GM18519 (cell line): ENCODE data around the gene AKR1C4.
"Not testable (repeated sequence)": the region's sequence is repeated elsewhere in the genome, so short reads cannot be mapped to it uniquely, and the experiment has no call there.

Source experiments
- ATAC-seq: cut with Tn5 transposase; IDR thresholded peaks from one replicate; pipeline ENCODE4 v1.9.1; 2021; ENCODE audit warnings: mild to moderate bottlenecking, moderate library complexity; ENCODE audit not compliant: unreplicated experiment, low FRiP score

The AKR1C4 gene

DNA sequence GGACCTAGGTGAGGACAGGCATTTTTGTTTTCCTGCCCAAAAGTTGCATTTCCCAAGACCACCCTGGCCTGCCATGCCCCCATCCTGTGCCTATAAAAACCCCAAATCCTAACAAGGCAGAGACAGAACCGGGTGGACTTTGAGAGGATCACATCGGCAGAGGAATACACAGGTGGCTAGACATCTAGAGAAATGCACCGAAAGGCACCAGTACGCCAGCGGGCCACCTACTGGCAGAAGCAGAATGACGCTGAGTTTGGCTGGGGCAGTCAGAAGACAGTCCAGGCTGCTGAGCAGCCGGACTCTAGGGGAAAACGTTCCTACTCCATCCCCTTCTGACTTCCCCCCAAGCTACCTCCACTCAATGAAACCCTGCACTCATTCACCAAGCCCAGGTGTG, 2.8 kb downstream of the AKR1C4 start:
- no peak for ATAC-seq

DNA sequence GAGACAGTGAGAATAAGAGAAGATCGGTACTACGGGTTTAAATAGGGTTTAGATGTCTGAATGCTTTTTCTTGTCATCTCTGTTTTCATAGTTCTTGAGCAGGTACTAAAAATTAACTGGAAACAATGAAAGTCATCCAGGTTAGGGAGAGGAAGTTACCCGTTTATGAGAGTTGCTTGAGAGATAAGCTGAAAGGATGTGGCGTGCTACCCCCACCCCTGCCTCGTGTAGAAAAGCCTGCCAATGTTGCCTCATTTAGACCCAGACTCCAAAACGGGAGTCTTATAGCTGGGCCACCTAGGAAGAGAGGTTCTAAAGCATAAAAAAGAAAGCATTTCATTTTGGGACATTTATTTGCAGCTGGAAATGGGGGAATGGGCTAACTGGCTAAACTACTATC, 10.2 kb downstream of the AKR1C4 start:
- ATAC-seq: no peak

DNA sequence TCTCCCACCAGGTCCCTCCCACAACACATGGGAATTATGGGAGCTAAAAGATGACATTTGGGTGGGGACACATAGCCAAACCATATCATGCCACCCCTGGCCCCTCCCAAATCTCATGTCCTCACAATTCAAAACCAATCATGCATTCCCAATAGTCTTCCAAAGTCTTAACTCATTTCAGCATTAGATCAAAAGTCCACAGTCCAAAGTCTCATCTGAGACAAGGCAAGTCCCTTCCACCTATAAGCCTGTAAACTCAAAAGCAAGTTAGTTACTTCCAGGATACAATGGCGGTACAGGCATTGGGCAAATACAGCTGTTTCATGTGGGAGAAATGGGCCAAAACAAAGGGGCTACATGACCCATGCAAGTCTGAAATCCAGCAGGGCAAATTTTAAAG, 13.1 kb downstream of the AKR1C4 start:
- ATAC-seq: not testable (repeated sequence)

GRCh38 chr10:5210261-5210660, 13.6 kb downstream of the AKR1C4 start:
- ATAC-seq: not testable (repeated sequence)

- no peak for ATAC-seq
Observed at GRCh38 chr10:5211696-5212536, 15.3 kb downstream of the AKR1C4 start.

- ATAC-seq: no peak
Observed at GRCh38 chr10:5216801-5217200, 20.2 kb downstream of the AKR1C4 start.

DNA sequence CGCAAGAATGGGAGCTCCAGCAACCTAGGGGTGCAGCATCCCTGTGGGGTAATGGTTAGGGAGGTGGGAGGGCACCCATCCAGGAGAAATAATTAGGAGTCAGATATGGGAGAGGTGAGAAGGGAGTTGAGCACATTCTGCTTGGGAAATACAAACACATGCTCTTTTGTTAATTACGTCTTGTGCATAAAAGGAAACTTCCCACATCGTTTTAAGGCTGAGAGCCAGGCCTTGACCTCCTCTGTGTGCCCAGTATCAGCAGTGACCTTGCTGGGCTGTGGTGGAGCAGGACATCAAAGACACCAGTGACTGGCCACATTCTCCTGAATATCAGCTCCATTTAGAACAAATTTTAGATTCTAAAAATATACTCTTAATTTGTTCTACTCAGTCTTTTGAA, 22.6 kb downstream of the AKR1C4 start:
- no peak for ATAC-seq

- ATAC-seq: not testable (repeated sequence)
Observed at GRCh38 chr10:5222942-5223341, 26.3 kb downstream of the AKR1C4 start.

DNA sequence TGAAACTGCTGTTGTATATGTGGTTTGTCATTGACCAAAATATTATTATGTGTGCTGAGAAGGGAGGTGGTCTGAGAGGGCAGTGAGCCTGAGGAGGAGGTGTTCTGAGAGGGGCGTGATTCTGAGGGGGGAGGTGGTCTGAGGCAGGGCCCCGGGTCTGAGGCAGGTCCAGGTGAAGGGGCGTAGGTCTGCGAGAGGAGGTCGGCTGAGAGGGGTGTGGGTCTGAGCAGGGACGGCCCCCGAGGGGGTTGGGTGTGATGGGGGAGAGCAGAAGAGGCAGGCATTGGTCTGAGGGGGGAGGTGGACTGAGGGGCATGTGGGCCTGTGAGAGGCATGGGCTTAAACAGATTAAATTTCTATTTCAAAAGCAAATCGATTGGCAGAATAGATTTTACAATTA, 32.4 kb downstream of the AKR1C4 start:
- ATAC-seq: no peak

GRCh38 chr10:5233324-5233723, 36.7 kb downstream of the AKR1C4 start:
- ATAC-seq: no peak

DNA sequence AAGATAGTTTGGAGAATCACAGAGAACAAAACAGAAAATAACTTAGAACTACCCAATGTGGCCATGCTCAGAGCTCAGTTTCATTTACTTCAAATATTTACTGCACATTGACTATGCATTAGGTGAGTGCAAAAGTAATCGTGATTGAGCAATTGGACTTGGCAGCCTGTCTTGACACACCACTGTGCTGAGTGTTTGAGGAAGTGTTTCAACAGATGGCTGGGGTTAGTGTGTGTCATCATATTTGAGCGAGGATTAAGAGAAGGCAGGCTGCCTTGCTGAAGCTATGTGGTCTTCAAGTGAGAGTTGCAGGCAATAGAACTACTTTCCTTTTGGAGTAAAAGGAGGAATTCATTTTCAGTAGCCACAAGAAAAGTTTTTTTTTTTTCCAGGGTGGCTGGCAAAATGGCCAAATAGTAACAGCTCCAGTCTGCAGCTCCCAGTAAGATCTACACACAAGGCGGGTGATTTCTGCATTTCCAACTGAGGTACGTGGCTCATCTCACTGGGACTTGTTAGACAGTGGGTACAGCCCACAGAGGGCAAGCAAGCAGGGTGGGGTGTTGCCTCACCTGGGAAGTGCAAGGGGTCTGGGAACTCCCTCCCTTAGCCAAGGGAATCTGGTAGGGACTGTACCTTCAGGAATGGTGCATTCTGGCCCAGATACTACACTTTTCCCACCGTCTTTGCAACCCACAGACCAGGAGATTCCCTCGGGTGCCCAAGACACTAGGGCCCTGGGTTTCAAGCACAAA, 37.6 kb downstream of the AKR1C4 start:
- ATAC-seq: no peak

DNA sequence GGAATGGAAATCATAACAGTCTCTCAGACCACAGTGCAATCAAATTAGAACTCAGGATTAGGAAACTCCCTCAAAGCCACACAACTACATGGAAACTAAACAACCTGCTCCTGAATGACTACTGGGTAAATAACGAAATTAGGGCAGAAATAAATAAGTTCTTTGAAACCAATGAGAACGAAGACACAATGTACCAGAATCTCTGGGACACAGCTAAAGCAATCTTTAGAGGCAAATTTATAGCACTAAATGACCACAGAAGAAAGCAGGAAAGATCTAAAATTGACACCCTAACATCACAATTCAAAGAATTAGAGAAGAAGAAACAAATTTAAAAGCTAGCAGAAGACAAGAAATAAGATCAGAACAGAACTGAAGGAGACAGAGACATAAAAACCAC, 40.9 kb downstream of the AKR1C4 start:
- not testable (repeated sequence) for ATAC-seq

GRCh38 chr10:5242585-5242984, 45.9 kb downstream of the AKR1C4 start:
- no peak for ATAC-seq

- no peak for ATAC-seq
Observed at GRCh38 chr10:5243521-5243987, 46.9 kb downstream of the AKR1C4 start.

DNA sequence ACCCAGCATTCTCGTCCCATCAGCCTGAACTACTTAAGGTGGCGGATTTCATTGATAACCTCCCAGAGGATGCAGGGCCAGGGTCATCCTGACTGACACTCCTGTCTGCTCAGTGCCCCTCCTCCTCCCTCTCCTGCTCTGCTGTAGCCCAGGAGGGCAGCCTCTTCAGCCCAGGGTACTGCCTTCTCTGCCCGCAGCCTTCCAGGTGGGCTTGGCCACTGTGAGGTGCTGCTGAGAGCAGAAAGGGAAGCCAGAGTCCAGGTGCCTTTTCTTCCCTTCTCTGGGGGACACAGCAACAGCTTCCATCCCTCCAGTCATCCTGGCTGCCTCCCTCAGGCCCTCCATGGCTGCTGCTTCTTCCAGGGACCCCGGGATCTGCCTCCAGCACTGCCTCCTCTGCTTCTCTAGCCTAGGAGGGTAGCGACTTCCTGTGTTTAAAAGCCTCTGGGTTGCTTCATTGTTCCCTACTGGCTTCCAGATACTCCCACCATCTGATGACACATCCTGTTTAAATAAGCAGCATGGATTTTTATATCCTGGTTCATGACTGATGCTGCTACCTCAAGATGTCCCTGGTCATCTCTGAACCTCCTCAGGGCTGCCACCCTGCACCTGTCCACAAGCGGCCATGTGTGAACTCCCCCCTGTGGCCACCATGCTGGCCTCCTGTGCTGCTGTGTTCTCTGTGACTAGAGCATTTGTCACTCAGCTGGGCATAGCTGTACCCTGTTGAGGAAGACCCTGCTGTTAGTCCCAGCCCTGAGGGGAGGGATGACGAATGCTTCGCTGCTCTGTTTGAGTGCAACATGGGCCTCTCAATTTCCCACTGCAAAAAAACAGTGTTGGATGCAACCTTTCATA, 55.8 kb downstream of the AKR1C4 start:
- no peak for ATAC-seq

GRCh38 chr10:5254488-5254887, 57.9 kb downstream of the AKR1C4 start:
- no peak for ATAC-seq

- not testable (repeated sequence) for ATAC-seq
Observed at GRCh38 chr10:5257768-5258167, 61.1 kb downstream of the AKR1C4 start.

DNA sequence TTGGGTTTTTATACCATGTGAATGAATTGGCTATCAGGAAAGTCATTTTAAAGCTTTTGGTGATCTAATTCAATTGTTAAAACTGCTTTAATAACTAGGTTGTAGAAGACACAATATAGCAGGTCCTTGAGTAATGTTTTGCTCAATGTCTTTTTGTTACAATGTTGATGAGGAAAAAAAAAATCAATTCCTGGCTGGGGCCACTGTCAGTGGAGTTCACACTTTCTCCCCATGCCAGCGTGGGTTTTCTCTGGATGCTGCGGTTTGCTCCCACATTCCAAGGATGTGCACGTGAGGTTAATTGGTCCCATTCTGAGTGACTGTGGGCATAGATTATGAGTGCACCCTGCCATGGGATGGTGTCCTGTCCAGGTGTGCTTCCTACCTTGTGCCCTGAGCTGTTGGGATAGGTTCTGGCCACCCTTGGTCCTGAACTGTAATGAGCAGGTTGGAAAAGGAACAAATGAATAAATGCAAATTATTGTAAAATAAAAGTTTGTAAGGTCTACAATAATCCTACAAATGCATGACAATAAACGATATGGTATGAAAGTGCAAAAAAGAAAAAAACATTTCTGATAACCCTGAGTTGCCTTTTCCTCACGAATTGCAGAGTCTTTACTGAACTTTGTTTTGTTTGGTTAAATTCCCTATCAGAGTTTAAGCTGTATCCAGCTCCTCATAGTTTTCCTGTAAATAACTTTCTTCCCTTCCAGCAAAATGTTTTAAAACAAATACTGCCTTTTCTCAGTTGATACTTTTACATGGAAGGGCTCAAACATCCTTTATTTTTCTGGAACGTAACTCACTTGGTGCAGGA, 62.7 kb downstream of the AKR1C4 start:
- ATAC-seq: no peak

- ATAC-seq: no peak
Observed at GRCh38 chr10:5259952-5260578, 63.4 kb downstream of the AKR1C4 start.
